Endothelial cell of umbilical vein (primary cell): ENCODE measurements around the gene LAMB1. TPM values are rescaled to one million over a fixed set of nuclear protein-coding genes. Genes with fewer than 3 reads are reported as not detected.

ENCODE experiments used
- BruUV-seq: library from RNA; stranded (reverse); fragments of 400-500 nt; replicated peaks from 2 replicates; lab custom pipeline; 2021; lab: Mats Ljungman, UMichigan
- CTCF ChIA-PET: fragments of 300-600, 350-600 bp; sonication (Branson Sonifier 250); formaldehyde crosslinking; loops from one replicate; lab custom pipeline; 2021; ENCODE audit warnings: antibody characterized with exemption, inconsistent platforms; lab: Charles Lee
- POLR2A ChIA-PET: fragments of 300-600, 350-600 bp; sonication (Branson Sonifier 250); formaldehyde crosslinking; loops from one replicate; lab custom pipeline; 2021; ENCODE audit warnings: antibody characterized with exemption, inconsistent platforms; lab: Charles Lee
- DNase-seq: peaks from one replicate; pipeline ENCODE4 v3.0.0-alpha.2; 2011; ENCODE audit warnings: low read depth, low spot score
- FAIRE-seq: peaks from 2 replicates; lab custom pipeline; 2011; peaks lifted over from hg19 to GRCh38; lab: Jason Lieb, UNC
- H2AFZ ChIP-seq: 2 replicates; pipeline ENCODE4 v1.6.0; 2012; ENCODE audit warnings: low read depth, low read length, control low read depth, inconsistent platforms
- H3K27ac ChIP-seq: 2 replicates; pipeline ENCODE4 v1.5.1; 2011; ENCODE audit warnings: low read depth, mild to moderate bottlenecking, control low read depth, low read length, moderate library complexity; ENCODE audit not compliant: insufficient read depth
- H3K27me3 ChIP-seq, 2 experiments: 2 replicates each; pipeline versions ENCODE4 v1.6.0 to v1.6.1; 2011; ENCODE audit warnings: low read length in 2 of 2, mixed read lengths in 1 of 2; ENCODE audit not compliant: control insufficient read depth in 2 of 2, insufficient read depth in 2 of 2
- H3K36me3 ChIP-seq, 2 experiments: 2 replicates in 1 of 2; 3 replicates in 1 of 2; pipeline ENCODE4 v1.5.1; 2011; ENCODE audit warnings: low read length in 2 of 2, mild to moderate bottlenecking in 1 of 2, moderate library complexity in 1 of 2; ENCODE audit not compliant: control insufficient read depth in 2 of 2, insufficient read depth in 2 of 2; ENCODE audit errors: extremely low read depth in 1 of 2
- H3K4me1 ChIP-seq: 3 replicates; pipeline ENCODE4 v1.5.1; 2011; ENCODE audit warnings: mild to moderate bottlenecking, low read length; ENCODE audit not compliant: control insufficient read depth, insufficient read depth; ENCODE audit errors: extremely low read depth
- H3K4me2 ChIP-seq: 2 replicates; pipeline ENCODE4 v1.6.1; 2011; ENCODE audit warnings: low read length, control low read depth, mixed read lengths; ENCODE audit not compliant: insufficient read depth
- H3K4me3 ChIP-seq, 3 experiments: fragments of 200-600 bp in 1 of 3; sonication (generic), shearing (Covaris generic) in 1 of 3; replicated peaks in 1 of 3; 2 replicates each; pipeline ENCODE4 v1.5.1; 2011 to 2016; ENCODE audit warnings: control low read depth in 3 of 3, low read length in 3 of 3, mild to moderate bottlenecking in 2 of 3, inconsistent platforms in 1 of 3, low read depth in 1 of 3, moderate library complexity in 1 of 3; ENCODE audit not compliant: insufficient read depth in 1 of 3
- H3K79me2 ChIP-seq: 2 replicates; pipeline ENCODE4 v1.6.0; 2012; ENCODE audit warnings: low read length, inconsistent platforms; ENCODE audit not compliant: control insufficient read depth, insufficient read depth
- H3K9ac ChIP-seq: replicated peaks from 2 replicates; pipeline ENCODE3; 2011; ENCODE audit warnings: low read length, control low read depth; ENCODE audit not compliant: insufficient read depth; ENCODE audit errors: extremely low read depth
- H3K9me1 ChIP-seq: replicated peaks from 3 replicates; pipeline ENCODE4 v1.6.0; 2011; ENCODE audit warnings: mild to moderate bottlenecking, low read length; ENCODE audit not compliant: control insufficient read depth, insufficient read depth; ENCODE audit errors: extremely low read depth
- H3K9me3 ChIP-seq: replicated peaks from 2 replicates; pipeline ENCODE4 v1.5.1; 2012; ENCODE audit warnings: low read length, inconsistent platforms; ENCODE audit not compliant: control insufficient read depth, insufficient read depth
- H4K20me1 ChIP-seq: replicated peaks from 2 replicates; pipeline ENCODE3; 2011; ENCODE audit warnings: mild to moderate bottlenecking, low read length; ENCODE audit not compliant: control insufficient read depth, insufficient read depth; ENCODE audit errors: extremely low read depth
- CTCF ChIP-seq, 2 donors: IDR thresholded peaks; 1 replicate in 1 of 2; 2 replicates in 1 of 2; pipeline ENCODE4 v1.5.1; 2011; ENCODE audit warnings: low read length in 2 of 2, mild to moderate bottlenecking in 2 of 2, moderate library complexity in 2 of 2, control low read depth in 1 of 2, inconsistent platforms in 1 of 2, low read depth in 1 of 2; ENCODE audit not compliant: insufficient read depth in 1 of 2; ENCODE audit errors: extremely low read depth in 1 of 2
- EZH2 ChIP-seq: IDR thresholded peaks from 2 replicates; pipeline ENCODE4 v1.6.1; 2012; ENCODE audit warnings: borderline replicate concordance, low read depth, mild to moderate bottlenecking, moderate library complexity, low read length, inconsistent platforms; ENCODE audit not compliant: severe bottlenecking
- FOS ChIP-seq: IDR thresholded peaks from 2 replicates; pipeline ENCODE4 v1.6.1; 2011; ENCODE audit warnings: mild to moderate bottlenecking, low read length, moderate library complexity, borderline replicate concordance; ENCODE audit not compliant: insufficient read depth
- GATA2 ChIP-seq: IDR thresholded peaks from 2 replicates; pipeline ENCODE4 v1.7.0; 2011; ENCODE audit warnings: low read depth, mild to moderate bottlenecking, moderate library complexity, mixed read lengths, low read length; ENCODE audit not compliant: insufficient read length, insufficient read depth
- JUN ChIP-seq: IDR thresholded peaks from 2 replicates; pipeline ENCODE4 v1.6.1; 2011; ENCODE audit warnings: borderline replicate concordance, low read depth; ENCODE audit not compliant: insufficient read length, insufficient read depth
- MAX ChIP-seq: IDR thresholded peaks from 2 replicates; pipeline ENCODE4 v1.6.1; 2011; ENCODE audit not compliant: insufficient read depth, insufficient read length
- MYC ChIP-seq: IDR thresholded peaks from one replicate; pipeline ENCODE4 v1.6.1; 2011; ENCODE audit warnings: mild to moderate bottlenecking, low read depth, low read length
- POLR2A ChIP-seq: IDR thresholded peaks from 2 replicates; pipeline ENCODE4 v1.6.1; 2012; ENCODE audit warnings: low read depth, mild to moderate bottlenecking, control low read depth, low read length
- POLR2AphosphoS5 ChIP-seq: IDR thresholded peaks from 2 replicates; pipeline ENCODE4 v1.6.1; 2012; ENCODE audit warnings: low read depth, mild to moderate bottlenecking, control low read depth, low read length, moderate library complexity; ENCODE audit not compliant: insufficient read depth
- dilution Hi-C: fragments of 300-500 bp; cut with MboI; formaldehyde crosslinking; loops from one replicate; pipeline ENCODE4 v1.15.0; 2019; ENCODE audit warnings: low sequenced_read_pairs; ENCODE audit not compliant: extremely low pct_ligation_motif_present
- intact Hi-C: fragments of 100-400 bp; cut with micrococcal nuclease; formaldehyde crosslinking; loops from one replicate; pipeline ENCODE4 v1.10.0; 2022
- polyA plus RNA-seq, 4 experiments: library from polyadenylated mRNA; depleted of rRNA in 3 of 4; stranded (reverse) in 3 of 4; unstranded in 1 of 4; fragments of >200 nt; gene quantifications; 2 replicates each; pipeline versions ENCODE4 v1.2.1 to v1.2.3, GENCODE V29; 2011 to 2012; ENCODE audit warnings: missing spikeins in 1 of 4
- total RNA-seq: library from RNA; stranded (reverse); gene quantifications from 2 replicates; pipeline ENCODE4 v1.2.3, GENCODE V29; 2021

Gene LAMB1
- total and polyA plus RNA-seq, 2 donors (not counting 3 experiments of a cell fraction or from before 2014, with no cell fraction given), result 588 to 703 TPM

GRCh38 chr7:107972075-107972482 lies 30.9 kb downstream of the LAMB1 start:
- ChIA-PET CTCF (interaction anchor here (1.0 to 3.3 kb wide), 6 partner anchors 10 to 174 kb away, joined by 3 to 19 read pairs (median 4); no protein-coding TSS in a partner anchor), POLR2A (no interaction called here)
- no peak overlapping the region for H3K9ac ChIP-seq
- intact Hi-C loops, result no loop called here
- no peak overlapping the region for H3K4me2 ChIP-seq
- TF ChIP-seq JUN, result no peak
- no peak for TF ChIP-seq FOS
- no peak for TF ChIP-seq MYC
- TF ChIP-seq POLR2AphosphoS5, result no peak
- TF ChIP-seq GATA2, result no peak
- TF ChIP-seq POLR2A, result no peak
- TF ChIP-seq MAX, result no peak
- no peak for TF ChIP-seq EZH2
- no peak for TF ChIP-seq CTCF (IDR thresholded peaks at IDR 0.05; ENCODE audit: extremely low read depth in 1 of 2, insufficient read depth in 1 of 2, low read depth in 1 of 2, low read length in 2 of 2)
- H3K9me3 ChIP-seq, result no peaks in the 10 kb centered on the region
- H4K20me1 ChIP-seq, result no peaks in the 10 kb centered on the region
- H3K4me1 ChIP-seq, result peaks cover 55% of the 10 kb centered on the region
- peak; percentile 29 for DNase-seq
- BruUV-seq, result no TSS peak
- H2AFZ ChIP-seq, result no peak overlapping the region
- peaks cover 46 to 58% of the 10 kb centered on the region in 2 experiments for H3K36me3 ChIP-seq
- peaks cover 77% of the 10 kb centered on the region for H3K79me2 ChIP-seq
- peak; percentile 59 for FAIRE-seq
- dilution Hi-C loops, result no loop called here
- H3K9me1 ChIP-seq, result no peaks in the 10 kb centered on the region
- H3K27ac ChIP-seq, result peak overlapping the region; percentile 18
- no peaks in the 10 kb centered on the region for H3K27me3 ChIP-seq
- no peak overlapping the region for H3K4me3 ChIP-seq
